ENCODE data around the gene UBASH3A. TPM values are rescaled to one million over a fixed set of nuclear protein-coding genes. Genes with fewer than 3 reads are reported as not detected.

The UBASH3A gene
- total and polyA plus RNA-seq, 2 donors (not counting 1 experiment from before 2014, with no cell fraction given), result not detected

GRCh38 chr21:42401820-42402251 lies 1.9 kb upstream of the UBASH3A start:
- Histone ChIP-seq H3K9ac (ENCODE audit: insufficient read depth, low read length) (no peak overlapping the region), H2AFZ (ENCODE audit: low read length) (no peak overlapping the region), H3K27ac (ENCODE audit: insufficient read depth, low read length) (no peak overlapping the region), H3K27me3 (ENCODE audit: control insufficient read depth, insufficient read depth, low read length) (no peaks in the 10 kb centered on the region), H3K4me1 (ENCODE audit: control insufficient read depth, extremely low read depth, insufficient read depth, low read length) (no peaks in the 10 kb centered on the region), H3K79me2 (ENCODE audit: control insufficient read depth, insufficient read depth, low read length) (no peaks in the 10 kb centered on the region), H3K36me3 (ENCODE audit: control insufficient read depth, insufficient read depth, low read length) (no peaks in the 10 kb centered on the region), H3K4me3 (replicated peaks in 1 of 4; ENCODE audit: control extremely low read depth in 1 of 4, insufficient read depth in 1 of 4, low read depth in 3 of 4, low read length in 4 of 4) (no peak overlapping the region), H4K20me1 (ENCODE audit: control insufficient read depth, extremely low read depth, insufficient read depth, low read length) (no peaks in the 10 kb centered on the region), H3K9me3 (ENCODE audit: control insufficient read depth, insufficient read depth, low read depth, low read length) (no peaks in the 10 kb centered on the region), H3K4me2 (ENCODE audit: extremely low read depth, insufficient read depth, low read length) (no peak overlapping the region)
- DNase-seq (ENCODE audit: low read depth in 2 of 2), result no peak
- no peak for TF ChIP-seq EZH2 (IDR thresholded peaks at IDR 0.05; ENCODE audit: low read length, missing control alignments)
- no peak for TF ChIP-seq CTCF (conservative IDR thresholded peaks at IDR 0.05 in 1 of 2, IDR thresholded peaks at IDR 0.05 in 1 of 2; ENCODE audit: low read depth in 1 of 2, low read length in 2 of 2)

GRCh38 chr21:42404539-42404938 lies 837 bp downstream of the UBASH3A start:
- Histone ChIP-seq H4K20me1 (ENCODE audit: control insufficient read depth, extremely low read depth, insufficient read depth, low read length) (no peaks in the 10 kb centered on the region), H2AFZ (ENCODE audit: low read length) (no peak overlapping the region), H3K79me2 (ENCODE audit: control insufficient read depth, insufficient read depth, low read length) (no peaks in the 10 kb centered on the region), H3K4me2 (ENCODE audit: extremely low read depth, insufficient read depth, low read length) (no peak overlapping the region), H3K9me3 (ENCODE audit: control insufficient read depth, insufficient read depth, low read depth, low read length) (no peaks in the 10 kb centered on the region), H3K36me3 (ENCODE audit: control insufficient read depth, insufficient read depth, low read length) (no peaks in the 10 kb centered on the region), H3K27ac (ENCODE audit: insufficient read depth, low read length) (no peak overlapping the region), H3K9ac (ENCODE audit: insufficient read depth, low read length) (no peak overlapping the region), H3K4me3 (replicated peaks in 1 of 4; ENCODE audit: control extremely low read depth in 1 of 4, insufficient read depth in 1 of 4, low read depth in 3 of 4, low read length in 4 of 4) (no peak overlapping the region), H3K27me3 (ENCODE audit: control insufficient read depth, insufficient read depth, low read length) (no peaks in the 10 kb centered on the region), H3K4me1 (ENCODE audit: control insufficient read depth, extremely low read depth, insufficient read depth, low read length) (no peaks in the 10 kb centered on the region)
- TF ChIP-seq EZH2 (IDR thresholded peaks at IDR 0.05; ENCODE audit: low read length, missing control alignments) (no peak), CTCF (conservative IDR thresholded peaks at IDR 0.05 in 1 of 2, IDR thresholded peaks at IDR 0.05 in 1 of 2; ENCODE audit: low read depth in 1 of 2, low read length in 2 of 2) (no peak)
- no peak for DNase-seq (ENCODE audit: low read depth in 2 of 2)

- Histone ChIP-seq H3K9ac (ENCODE audit: insufficient read depth, low read length) (no peak overlapping the region), H2AFZ (ENCODE audit: low read length) (no peak overlapping the region), H3K36me3 (ENCODE audit: control insufficient read depth, insufficient read depth, low read length) (no peaks in the 10 kb centered on the region), H3K9me3 (ENCODE audit: control insufficient read depth, insufficient read depth, low read depth, low read length) (no peaks in the 10 kb centered on the region), H3K79me2 (ENCODE audit: control insufficient read depth, insufficient read depth, low read length) (no peaks in the 10 kb centered on the region), H3K27ac (ENCODE audit: insufficient read depth, low read length) (no peak overlapping the region), H3K4me3 (replicated peaks in 1 of 4; ENCODE audit: control extremely low read depth in 1 of 4, insufficient read depth in 1 of 4, low read depth in 3 of 4, low read length in 4 of 4) (no peak overlapping the region), H3K4me2 (ENCODE audit: extremely low read depth, insufficient read depth, low read length) (no peak overlapping the region), H4K20me1 (ENCODE audit: control insufficient read depth, extremely low read depth, insufficient read depth, low read length) (no peaks in the 10 kb centered on the region), H3K4me1 (ENCODE audit: control insufficient read depth, extremely low read depth, insufficient read depth, low read length) (no peaks in the 10 kb centered on the region), H3K27me3 (ENCODE audit: control insufficient read depth, insufficient read depth, low read length) (no peaks in the 10 kb centered on the region)
- DNase-seq (ENCODE audit: low read depth in 2 of 2), result no peak
- TF ChIP-seq CTCF (conservative IDR thresholded peaks at IDR 0.05 in 1 of 2, IDR thresholded peaks at IDR 0.05 in 1 of 2; ENCODE audit: low read depth in 1 of 2, low read length in 2 of 2) (no peak), EZH2 (IDR thresholded peaks at IDR 0.05; ENCODE audit: low read length, missing control alignments) (no peak)
These were observed 1.6 kb downstream of the UBASH3A start for GRCh38 chr21:42405064-42406013.
